Hematopoietic multipotent progenitor cell treated with erythropoietin and hydrocortisone succinate and interleukin-3 and kit ligand, for 15 days (in vitro differentiated cells): ENCODE measurements around the gene PEX16.

ENCODE experiments used
- DNase-seq: peaks from one replicate; pipeline ENCODE4 v3.0.0-alpha.2; 2015; ENCODE audit warnings: low spot score

Gene PEX16

DNA sequence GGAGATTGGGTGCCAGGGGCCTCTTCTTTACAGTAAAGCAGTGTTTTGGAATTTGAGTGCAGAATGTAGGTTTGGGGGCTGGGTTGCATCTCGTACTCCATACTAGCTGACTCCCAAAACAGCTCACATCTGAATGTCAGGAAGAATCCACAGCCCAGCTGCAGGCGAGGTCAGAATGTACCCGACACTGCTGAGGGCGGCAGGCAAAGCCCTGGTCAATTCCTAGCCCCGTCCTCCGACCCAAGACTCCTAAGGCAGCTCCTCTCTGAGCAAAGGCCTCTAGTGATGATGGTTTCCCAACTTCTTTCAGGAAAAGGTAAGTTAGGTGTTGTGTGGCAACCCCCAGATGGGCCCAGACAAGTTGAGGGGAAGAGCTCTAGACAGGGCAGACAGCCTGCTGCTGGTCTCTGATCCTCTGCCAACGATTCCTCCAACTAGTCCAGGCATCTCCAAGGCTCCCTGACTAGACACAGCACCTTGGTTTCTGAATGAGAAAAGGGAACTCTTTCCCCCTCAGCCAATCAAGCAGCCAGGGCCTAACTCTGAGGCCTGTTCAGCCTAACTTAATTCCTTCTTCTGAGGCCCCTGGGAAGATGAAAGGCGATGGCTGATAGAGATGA, 13.4 kb upstream of the PEX16 start:
- DNase-seq: no peak

DNA sequence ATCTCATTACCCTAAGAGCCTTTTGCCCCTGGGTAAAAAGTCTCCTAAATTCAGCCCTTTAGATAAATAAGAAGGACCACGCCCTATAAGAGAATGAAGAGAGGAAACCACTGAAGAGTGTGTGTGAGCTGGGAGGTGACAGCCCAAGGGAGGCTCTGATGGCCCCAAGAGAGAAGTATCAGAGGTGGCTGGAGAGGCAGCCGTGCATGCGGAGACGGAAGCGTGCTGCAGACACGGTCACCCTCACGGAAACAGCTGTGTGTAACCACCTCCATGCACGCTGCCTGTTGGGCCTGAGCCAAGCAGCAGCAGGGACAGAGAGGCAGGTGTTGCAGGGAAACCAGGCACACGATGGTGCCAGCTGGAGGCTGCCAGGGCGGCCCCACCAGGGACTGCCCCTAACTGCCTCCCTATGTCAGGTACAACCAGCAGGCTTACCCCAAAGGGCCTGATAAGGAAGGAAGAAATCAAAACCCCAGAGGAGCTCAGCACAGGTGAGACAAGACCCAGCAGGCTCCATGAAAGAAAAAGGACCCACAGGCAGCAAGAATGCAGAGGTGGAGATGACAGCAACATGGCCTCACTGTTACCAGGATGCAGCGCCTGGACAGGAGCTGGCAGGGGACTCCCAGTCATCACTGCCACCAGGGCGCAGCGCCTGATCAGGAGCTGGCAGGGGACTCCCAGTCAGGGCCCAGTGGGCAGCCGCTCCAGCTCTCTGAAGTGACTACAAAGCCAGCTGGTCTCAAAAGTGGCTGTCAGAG, 12.5 kb upstream of the PEX16 start:
- no peak for DNase-seq

DNA sequence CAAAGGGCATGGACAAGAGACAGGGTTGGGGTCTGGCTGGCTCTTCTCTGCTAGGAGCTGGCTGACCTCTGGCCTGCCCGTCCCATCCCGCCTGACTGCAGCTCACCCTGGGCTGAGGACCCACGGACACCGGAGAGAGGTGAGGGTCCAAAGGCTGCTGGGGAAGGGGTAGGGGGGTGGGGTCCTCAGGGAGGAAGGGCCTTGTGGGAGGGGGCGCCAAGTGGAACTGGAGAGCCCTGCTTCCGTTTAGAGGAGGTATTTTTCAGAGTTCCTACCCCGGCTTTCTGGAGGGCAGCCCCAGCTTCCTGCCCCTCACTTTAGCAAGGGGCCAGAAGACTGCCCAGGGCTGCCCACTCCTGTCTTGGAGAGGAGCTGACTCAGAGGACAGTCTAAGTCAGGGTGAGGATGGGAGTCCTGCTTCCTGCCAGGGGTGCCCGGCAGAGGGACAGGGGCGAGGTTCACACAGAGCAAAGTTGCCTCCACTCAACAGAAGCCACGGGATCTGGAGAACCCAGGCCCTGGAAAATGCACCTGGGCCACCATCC, 11.9 kb upstream of the PEX16 start:
- no peak for DNase-seq

DNA sequence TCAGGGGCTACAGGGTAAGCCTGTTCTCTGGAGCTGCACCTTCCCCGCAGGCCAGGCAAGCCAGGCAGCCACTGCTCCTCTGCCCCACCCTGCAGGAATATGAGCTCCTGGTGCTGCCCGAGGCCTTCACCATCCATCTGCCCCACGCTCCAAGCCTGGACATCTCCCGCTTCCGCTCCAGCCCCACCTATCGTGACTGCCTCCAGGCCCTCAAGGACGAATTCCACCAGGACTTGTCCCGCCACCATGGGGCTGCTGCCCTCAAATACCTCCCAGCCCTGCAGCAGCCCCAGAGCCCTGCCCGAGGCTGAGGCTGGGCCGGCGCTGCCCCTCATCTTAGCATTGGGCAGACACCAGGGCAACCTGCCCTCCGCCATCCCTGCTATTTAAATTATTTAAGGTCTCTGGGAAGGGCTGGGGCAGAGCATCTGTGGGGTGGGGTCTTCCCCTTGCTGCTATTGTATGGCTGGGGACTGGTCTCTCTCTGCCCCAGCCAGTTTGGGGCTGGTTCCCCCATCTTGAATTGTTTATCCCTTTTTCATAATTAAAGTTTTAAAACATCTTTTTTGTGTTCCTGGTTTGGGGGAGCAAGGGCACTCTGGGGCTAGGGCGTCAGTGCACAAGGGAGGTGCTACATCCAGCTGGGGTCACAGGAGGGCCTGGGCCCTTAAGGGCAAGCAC, 11.0 kb upstream of the PEX16 start:
- no peak for DNase-seq

DNA sequence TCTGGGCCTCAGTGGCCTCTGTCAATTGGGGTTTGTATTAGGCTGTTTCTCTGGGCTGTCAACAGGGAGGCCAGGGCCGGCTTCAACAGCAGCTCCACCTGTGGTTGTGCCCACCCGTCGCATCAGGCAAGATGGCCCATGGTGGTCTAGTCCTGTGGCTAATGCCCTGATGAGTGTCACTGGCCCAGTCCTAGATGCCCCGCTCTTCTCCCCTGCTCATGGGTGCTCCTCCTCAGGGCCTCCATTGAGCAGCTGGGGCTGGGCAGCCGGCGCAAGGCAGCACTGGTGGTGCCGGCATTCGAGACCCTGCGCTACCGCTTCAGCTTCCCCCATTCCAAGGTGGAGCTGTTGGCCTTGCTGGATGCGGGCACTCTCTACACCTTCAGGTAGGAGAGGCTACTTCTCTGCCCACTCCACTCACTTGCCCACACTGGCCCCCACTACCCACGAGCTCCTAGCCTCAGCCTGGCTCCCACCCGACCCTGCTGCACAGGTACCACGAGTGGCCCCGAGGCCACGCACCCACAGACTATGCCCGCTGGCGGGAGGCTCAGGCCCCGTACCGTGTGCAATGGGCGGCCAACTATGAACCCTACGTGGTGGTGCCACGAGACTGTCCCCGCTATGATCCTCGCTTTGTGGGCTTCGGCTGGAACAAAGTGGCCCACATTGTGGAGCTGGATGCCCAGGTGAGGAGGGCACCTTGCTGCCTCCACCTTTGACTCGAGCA, 10.2 kb upstream of the PEX16 start:
- DNase-seq: no peak

DNA sequence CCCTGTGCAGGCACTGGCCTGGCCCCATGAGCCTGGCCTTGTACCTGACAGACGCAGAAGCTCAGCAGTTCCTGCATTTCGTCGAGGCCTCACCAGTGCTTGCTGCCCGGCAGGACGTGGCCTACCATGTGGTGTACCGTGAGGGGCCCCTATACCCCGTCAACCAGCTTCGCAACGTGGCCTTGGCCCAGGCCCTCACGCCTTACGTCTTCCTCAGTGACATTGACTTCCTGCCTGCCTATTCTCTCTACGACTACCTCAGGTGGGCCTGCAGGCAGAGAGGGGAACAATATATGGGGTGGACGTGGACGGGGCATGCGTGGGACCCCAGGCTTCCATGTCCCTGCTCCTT, 9.6 kb upstream of the PEX16 start:
- DNase-seq: no peak

DNA sequence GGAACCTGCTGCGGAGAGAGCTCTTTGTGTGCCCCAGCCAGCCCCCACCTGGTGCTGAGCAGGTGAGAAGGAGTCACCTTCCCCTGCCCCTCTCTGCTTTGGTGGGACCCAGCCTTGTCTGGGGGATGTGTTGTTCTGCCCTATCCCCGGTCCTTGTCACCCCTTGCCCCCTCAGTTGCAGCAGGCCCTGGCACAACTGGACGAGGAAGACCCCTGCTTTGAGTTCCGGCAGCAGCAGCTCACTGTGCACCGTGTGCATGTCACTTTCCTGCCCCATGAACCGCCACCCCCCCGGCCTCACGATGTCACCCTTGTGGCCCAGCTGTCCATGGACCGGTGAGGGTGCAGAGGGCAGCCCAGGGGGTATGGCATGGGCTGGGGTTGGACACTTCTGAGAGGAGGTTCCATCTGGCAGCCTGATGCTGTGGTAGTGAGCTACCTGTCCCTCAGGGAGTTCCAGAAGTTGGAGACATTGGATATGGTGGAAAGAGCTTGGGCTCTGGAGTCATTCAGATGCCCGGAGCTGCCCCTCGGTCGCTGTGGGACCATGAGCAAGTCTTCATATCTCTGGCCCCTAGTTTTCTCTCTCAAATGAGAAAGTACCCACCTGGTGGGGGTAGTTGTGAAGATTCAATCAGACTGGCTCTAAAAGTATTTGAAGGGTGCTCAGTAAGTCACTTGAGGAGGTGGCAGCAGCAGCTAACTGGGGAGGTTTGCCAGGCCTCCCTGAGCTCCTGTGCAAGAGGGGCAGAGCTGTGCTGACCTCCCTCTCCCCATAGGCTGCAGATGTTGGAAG, 9.1 kb upstream of the PEX16 start:
- DNase-seq: no peak

DNA sequence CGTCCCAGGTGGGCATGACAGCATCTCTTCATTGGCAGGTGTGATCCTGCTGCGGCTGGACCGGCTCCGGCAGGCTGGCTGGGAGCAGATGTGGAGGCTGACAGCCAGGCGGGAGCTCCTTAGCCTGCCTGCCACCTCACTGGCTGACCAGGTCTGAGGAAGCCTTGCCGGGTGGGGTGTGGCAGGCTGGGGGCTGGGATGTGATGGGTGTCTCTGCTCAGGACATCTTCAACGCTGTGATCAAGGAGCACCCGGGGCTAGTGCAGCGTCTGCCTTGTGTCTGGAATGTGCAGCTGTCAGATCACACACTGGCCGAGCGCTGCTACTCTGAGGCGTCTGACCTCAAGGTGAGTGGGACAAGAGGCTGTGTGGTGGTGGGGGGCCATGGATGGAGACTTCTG, 8.3 kb upstream of the PEX16 start:
- no peak for DNase-seq

DNA sequence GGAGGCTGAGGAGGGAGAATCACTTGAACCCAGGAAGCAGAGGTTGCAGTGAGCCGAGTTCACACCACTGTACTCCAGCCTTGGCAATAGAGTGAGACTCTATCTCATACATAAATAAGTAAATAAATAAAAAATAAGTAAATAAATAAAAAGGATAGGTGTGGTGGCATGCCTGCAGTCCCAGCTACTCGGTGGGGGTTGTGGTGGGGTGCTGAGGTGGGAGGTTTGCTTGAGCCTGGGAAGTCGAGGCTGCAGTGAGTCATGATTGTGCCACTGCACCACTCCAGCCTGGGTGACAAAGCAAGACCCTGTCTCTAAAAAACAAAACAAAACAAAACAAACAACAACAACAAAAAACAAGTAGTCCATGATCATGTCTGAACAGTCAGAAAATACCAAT, 7.9 kb upstream of the PEX16 start:
- no peak for DNase-seq

DNA sequence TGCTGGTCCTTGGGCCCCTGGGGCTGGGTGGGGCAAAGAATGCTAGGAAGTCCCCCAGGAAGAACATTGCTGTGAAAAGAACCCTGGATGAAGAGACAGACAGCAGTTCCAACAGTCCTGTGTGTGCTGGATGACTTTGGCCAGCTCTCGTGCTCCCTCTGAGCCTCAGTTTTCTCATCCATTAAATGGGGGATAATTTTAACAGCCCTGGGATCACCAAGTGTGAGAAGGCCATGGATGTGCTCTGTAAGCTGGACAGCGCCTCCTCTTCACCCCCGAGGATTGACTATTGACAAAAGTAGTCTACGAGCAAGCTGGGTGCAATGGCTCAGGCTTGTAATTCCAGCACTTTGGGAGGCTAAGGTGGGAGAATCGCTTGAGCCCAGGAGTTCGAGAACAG, 7.2 kb upstream of the PEX16 start:
- no peak for DNase-seq

DNA sequence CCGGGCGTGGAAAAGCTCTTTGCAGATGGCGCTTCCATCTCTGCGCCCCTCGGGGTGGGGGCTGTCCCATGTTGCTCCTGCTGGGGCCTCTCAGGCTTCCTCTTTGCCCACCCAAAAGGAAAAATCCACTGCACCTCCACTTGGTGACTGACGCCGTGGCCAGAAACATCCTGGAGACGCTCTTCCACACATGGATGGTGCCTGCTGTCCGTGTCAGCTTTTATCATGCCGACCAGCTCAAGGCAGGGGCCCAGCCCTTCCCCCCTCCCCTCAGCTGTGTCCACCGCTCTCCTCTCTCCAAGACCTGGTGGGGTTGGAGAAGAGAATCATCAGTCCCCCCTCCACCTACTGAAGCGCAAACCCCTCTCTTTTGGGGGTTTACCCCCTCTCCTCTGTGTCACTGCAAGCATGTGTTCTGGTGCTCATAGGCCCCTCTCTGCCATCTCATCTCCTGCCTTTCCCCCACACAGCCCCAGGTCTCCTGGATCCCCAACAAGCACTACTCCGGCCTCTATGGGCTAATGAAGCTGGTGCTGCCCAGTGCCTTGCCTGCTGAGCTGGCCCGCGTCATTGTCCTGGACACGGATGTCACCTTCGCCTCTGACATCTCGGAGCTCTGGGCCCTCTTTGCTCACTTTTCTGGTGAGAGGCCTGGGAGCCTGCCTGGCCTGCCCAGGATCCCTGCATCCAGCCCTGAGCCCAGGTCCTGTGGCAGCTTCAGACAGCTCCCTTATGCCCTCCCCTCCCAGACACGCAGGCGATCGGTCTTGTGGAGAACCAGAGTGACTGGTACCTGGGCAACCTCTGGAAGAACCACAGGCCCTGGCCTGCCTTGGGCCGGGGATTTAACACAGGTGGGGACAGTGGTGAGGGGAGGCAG, 6.6 kb upstream of the PEX16 start:
- DNase-seq: no peak

DNA sequence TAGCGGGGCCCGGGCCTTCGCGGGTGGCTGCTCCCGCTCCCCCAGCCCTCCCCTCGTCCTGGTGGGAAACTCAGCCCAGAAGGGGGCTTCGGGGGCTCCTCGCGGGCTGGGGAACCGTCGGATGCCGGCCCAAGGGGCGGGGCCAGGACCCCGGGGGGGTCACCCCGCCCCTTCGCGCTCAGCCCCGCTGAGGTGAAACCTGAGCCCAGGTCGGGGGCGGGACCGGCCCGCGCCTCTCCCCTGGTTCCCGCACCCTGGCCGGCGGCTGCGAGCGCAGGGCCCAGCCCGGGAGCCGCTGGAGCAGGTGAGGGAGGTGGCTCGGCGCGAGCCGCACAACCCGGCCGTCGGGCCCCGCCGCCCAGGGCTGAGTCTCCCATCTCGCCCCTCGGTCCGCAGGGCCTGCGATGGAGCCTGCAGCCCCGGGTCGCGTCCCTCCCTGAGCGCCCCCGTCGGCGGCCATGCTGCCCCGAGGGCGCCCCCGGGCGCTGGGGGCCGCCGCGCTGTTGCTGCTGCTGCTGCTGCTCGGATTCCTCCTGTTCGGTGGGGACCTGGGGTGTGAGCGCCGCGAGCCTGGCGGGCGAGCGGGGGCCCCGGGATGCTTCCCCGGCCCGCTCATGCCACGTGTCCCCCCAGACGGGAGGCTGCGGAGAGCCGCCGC, 4.9 kb upstream of the PEX16 start, which contains the start of gene LARGE2:
LARGE2 (plus strand) TSS at position 232 of the 658 bp plus-strand sequence; CDS start at position 459, 227 bp downstream.
- DNase-seq: no peak

DNA sequence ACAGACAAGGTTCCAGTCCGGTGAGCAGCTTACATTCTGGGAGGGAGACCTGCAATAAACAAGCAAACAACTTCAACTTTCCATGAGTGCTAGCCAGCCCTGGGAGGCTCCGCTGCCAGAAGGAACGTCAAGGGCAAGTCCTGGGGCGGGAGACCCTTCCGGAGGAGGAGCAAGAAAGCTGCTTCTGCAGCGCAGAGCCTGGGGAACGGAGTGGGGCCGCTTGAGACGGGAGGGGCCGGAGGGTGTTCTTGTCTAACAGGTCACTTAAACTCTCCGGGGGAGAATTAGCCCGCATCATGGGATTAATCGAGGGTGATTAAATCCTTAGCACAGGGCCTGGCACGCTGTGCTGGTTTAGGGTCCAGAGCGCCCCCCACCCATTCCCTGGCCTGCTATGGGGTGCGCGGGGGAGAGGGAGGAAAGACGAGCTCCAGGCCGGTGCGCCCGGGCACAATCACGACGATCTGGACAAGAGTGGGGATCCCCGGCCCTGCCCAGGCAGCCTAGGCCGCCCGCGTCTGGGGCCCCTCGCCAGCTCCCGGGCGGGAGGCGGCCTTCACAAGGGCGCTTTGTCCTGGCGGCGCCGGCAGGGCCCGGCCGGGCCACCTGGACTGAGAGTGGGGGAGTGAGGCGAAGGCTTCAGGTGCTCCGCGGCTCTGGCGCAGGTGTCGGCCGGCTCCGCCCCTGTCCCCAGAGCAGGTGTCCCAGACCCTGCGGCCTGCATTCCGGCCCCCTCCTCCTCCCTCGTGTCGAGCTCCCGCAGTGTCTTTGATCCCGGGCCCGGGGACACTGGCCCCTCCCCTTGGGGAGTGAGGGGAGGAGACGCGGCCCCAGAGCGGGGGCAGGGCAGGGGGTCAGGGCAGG, 4.1 kb upstream of the PEX16 start:
- no peak for DNase-seq

DNA sequence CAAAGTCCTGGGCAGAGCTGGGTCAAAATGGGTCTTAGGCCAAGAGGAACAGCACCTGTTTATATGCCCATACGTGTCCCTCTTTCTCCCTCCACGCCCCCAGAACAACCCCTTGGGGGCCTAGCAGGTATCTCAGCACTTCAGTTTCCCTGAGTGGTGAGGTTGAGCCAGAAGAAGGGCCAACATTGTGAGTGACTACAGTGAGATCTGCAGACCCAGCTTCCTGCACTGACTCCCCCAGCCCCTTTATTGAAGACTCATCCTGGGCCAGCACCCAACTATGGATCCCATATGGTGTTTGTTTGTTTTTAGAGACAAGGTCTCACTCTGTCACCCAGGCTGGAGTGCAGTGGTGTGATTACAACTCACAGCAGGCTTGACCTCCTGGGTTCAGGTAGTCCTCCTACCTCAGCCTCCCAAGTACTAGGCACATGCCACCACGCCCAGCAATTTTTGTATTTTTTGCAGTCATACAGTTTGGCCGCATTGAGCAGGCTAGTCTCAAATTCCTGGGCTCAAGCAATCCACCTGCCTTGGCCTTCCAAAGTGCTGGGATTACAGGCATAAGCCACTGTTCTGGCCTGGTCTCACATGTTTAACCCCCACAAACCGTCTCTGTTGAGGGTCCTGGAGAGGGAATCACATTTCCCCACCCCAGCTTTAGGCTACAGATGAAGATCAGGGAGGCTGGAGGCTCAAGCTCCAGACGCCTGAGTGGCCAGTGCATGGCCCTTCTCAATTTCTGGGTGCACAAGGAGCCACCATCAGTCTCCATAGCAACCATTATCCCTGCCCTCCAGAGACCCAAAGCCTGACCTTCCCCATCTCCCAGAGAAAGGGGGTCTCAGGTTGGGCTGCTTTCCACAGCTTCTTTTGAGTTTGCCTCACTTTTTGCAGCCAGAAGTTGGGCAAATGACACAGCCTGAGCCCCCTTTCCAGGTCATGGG, 3.1 kb upstream of the PEX16 start:
- DNase-seq: no peak

DNA sequence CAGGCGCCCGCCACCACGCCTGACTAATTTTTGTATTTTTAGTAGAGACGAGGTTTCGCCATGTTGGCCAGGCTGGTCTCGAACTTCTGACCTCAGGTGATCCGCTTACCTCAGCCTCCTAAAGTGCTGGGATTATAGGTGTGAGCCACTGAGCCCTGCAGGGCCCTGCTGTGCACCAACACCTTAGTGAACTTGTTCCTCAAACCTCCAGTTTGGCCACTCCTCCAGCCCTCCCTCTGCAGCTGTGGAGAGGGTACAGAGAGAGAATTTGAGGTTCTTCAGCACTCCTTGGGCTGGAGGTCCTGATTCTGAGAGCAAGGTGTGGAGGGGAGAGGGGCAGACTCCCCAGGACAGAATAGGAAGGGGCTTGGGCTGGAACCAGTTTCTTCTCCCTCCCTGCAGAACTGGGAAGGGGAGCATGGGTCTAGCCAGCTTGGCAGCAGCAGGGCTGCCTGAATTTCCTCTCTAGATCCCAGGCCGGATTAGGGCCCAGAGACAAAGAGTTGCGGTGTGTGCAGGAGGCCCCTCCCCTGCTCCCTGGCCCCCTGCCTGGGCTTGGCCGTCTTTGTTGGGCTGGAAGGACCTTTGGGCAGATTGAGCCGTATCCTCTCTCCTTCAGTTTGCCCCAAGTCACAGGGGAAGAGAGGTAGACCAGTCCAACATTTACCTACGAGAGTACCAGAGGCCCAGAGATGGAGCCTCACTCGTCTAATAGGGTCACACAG, 2.3 kb upstream of the PEX16 start:
- no peak for DNase-seq

DNA sequence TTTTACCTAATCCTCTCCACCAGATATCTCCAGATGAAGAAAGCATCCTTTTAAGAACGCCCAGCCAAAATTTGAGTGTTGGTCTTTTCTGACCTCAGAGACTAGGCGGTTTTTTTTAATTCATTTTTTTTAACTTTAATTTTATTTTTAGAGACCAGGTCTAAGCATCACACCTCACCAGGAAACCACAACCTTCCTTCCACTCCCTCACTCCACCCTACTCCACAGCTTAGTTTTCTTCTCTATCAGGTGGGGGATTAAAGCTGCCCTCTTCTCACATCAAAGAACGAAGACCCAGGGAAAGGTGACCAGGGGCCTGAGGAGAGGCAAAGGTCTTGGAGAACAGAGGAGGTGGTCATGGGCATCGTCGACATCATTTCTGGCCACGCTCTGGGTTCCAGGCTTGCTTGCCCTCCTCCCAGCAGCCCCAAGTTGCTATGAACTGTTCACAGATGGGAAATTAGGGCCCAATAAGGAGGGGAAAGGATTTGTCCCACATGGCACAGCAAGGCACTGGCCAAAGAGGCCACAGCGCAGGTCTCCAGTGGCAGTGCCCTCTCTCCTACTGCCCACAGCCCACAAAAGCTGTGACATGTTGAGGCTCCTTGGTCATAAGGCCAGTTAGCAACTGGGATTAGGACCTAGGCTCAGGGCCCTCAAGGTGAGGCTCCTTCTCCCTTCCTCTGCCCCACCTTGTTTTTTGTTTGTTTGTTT, 1.4 kb upstream of the PEX16 start:
- DNase-seq: no peak
